Vagina (tissue), 2 donors: ENCODE measurements around the gene KIAA0513.

Source experiments
- CTCF ChIP-seq, 3 experiments: fragments of 450-650 bp in 2 of 3; fragments of 200-600 bp in 1 of 3; sonication (generic) in 1 of 3; IDR thresholded peaks; one replicate each; pipeline ENCODE4 v1.5.1; 2017 to 2019; ENCODE audit warnings: antibody characterized with exemption in 3 of 3, mild to moderate bottlenecking in 2 of 3, moderate library complexity in 2 of 3
- POLR2A ChIP-seq, 2 donors: fragments of 450-650 bp; IDR thresholded peaks; one replicate each; pipeline ENCODE4 v1.6.1; 2017; ENCODE audit warnings: antibody characterized with exemption in 2 of 2, mild to moderate bottlenecking in 2 of 2, moderate library complexity in 2 of 2

GRCh38 chr16:85025781-85026653 is 1.6 kb upstream of the KIAA0513 start:
- TF ChIP-seq CTCF (IDR thresholded peaks at IDR 0.05) (no peak), POLR2A (IDR thresholded peaks at IDR 0.05) (no peak)
